Lung microvascular endothelial cell (primary cell): ENCODE measurements around the gene MTERF2. TPM values are rescaled to one million over a fixed set of nuclear protein-coding genes. Genes with fewer than 3 reads are reported as not detected.
"Not testable (repeated sequence)": the region's sequence is repeated elsewhere in the genome, so short reads cannot be mapped to it uniquely, and the experiment has no call there.

ENCODE experiments used
- DNase-seq, 2 donors: peaks; one replicate each; pipeline versions ENCODE4 v3.0.0 to v3.0.0-alpha.2; 2010; ENCODE audit warnings: low read depth in 2 of 2
- total RNA-seq: library from RNA; depleted of rRNA; stranded (reverse); fragments of >200 nt; gene quantifications from 2 replicates; pipeline ENCODE4 v1.2.1, GENCODE V29; 2014

The MTERF2 gene, protein sequence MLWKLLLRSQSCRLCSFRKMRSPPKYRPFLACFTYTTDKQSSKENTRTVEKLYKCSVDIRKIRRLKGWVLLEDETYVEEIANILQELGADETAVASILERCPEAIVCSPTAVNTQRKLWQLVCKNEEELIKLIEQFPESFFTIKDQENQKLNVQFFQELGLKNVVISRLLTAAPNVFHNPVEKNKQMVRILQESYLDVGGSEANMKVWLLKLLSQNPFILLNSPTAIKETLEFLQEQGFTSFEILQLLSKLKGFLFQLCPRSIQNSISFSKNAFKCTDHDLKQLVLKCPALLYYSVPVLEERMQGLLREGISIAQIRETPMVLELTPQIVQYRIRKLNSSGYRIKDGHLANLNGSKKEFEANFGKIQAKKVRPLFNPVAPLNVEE
- 3.9 and 6.7 TPM in 2 replicates for total RNA-seq

DNA sequence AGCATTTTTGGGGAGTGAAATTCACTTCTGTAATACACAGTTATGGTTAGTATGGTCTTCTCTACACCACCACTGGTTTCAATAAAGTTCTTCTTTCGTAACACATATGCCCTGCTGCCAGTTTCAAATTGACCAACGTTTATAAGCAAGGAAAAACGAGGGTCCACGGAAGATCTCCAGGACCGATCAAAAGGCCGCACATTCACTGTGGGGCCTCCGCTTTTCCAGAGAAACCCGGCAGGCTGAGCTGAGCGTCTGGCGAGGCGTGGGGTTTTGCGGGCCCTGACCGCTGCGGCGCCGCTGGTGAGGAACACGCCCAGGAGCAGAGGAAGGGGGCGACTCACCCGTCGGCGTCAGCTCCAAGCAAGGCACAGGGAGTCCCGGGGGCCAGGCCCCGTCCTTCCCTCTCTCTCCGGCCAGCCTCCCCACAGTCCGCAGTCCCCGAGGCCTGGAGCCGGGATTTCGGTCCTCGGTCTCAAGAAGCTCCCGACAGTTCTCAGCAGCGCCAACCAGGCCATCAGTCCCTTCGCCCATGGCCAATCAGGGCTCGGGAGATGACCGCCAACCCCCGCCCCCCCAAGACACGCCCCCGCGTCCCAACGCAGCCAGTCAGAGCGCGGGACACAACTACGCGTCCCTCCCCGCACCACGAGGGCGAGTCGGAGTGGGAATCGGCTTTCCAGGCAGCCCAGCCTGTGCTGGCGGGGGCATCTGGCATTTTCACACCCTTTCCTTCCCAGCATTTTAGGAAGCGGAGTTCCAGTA lies at the start of gene MTERF2:
TSS of gene MTERF2 (minus strand) at position 522 of the 765 bp plus-strand sequence. CDS start 8,432 bp downstream, outside the sequence.
- peak; percentile 95 to 98 for DNase-seq

- DNase-seq, result no peak
Observed at GRCh38 chr12:107035733-107036132, 48.8 kb upstream of the MTERF2 start.

- DNase-seq, result no peak
Observed at GRCh38 chr12:107033758-107034739, 47.1 kb upstream of the MTERF2 start.

DNA sequence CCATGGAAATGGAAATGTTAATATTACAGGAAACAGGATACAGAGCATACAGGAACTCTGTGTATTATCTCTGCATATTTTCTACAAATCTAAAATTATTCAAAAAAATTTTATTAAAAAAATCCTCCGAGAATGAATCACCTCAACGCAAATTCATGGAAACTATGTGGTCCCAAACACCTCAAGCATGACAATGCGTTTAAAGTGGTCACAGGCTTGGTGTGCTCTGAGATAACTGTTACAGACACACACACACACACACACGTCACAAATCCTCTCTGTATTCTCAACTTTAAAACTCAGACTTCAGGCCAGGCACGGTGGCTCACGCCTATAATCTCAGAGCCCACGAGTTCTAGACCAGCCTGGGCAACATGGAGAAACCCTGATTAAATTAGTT lies 45.3 kb upstream of the MTERF2 start:
- DNase-seq, result peak; percentile 21 to 85

GRCh38 chr12:107031061-107031460 lies 44.1 kb upstream of the MTERF2 start:
- no peak for DNase-seq

GRCh38 chr12:107029081-107029480 lies 42.1 kb upstream of the MTERF2 start:
- DNase-seq, result no peak

GRCh38 chr12:107027636-107028053 lies 40.7 kb upstream of the MTERF2 start:
- DNase-seq, result peak; percentile 91 to 96

- no peak for DNase-seq
Observed at GRCh38 chr12:107026806-107027635, 40.1 kb upstream of the MTERF2 start.

DNA sequence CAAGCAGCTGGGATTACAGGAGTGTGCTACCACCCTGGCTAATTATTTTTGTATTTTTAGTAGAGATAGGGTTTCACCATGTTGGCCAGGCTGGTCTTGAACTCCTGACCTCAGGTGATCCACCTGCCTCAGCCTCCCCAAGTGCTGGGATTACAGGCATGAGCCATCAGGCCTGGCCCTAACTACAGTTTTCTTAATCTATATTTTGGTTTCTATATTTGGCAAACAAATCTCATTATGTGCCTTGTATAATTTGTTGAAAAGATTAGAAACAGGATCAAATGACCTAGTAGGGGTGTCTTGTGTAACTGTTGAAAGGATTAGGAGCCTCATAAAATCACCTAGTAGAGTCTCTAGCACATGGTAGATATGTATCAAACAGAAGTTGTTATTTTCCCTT lies 39.4 kb upstream of the MTERF2 start:
- not testable (repeated sequence) for DNase-seq

GRCh38 chr12:107025671-107026070 lies 38.7 kb upstream of the MTERF2 start:
- no peak for DNase-seq

- DNase-seq, result no peak
Observed at GRCh38 chr12:107019546-107019945, 32.6 kb upstream of the MTERF2 start.

DNA sequence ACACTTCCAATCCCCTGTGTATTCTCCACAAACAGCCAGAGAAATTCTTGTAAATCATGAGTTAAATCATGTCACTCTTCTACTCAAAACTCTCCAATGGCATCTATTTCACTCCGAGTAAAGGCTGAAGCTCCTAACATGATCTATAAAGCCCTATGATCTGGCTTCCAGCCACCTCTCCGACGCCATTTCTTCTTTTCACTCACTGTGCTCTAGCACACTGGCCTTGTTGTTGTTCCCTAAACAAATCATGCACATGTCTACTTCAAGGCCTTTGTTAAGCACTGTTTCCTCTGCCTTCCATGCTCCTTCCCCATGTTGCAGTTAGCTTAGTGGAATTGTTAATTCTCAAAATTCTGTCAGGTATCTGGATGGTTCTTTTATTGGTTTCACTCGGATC lies 30.1 kb upstream of the MTERF2 start:
- DNase-seq, result no peak

DNA sequence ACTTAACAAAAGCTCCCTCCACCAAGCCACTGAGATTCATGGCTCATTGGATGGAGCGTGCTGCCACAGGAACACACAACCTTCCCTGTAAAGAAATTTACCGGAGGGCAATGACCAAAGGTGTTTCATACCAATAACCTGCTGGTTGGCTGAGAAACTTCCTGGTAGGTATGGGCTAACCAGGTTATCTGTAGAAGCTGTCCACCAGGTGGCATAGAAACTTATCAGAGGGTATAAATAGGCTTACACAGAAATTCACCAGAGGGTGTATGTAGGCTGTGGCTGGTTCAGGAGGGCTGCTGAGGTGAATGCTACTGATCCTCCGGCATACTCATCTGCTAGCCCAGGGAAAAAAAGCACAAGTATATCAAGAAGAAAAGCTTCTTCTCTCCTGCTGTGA lies 27.1 kb upstream of the MTERF2 start:
- peak in 1 of 2 donors; percentile 8 for DNase-seq

DNA sequence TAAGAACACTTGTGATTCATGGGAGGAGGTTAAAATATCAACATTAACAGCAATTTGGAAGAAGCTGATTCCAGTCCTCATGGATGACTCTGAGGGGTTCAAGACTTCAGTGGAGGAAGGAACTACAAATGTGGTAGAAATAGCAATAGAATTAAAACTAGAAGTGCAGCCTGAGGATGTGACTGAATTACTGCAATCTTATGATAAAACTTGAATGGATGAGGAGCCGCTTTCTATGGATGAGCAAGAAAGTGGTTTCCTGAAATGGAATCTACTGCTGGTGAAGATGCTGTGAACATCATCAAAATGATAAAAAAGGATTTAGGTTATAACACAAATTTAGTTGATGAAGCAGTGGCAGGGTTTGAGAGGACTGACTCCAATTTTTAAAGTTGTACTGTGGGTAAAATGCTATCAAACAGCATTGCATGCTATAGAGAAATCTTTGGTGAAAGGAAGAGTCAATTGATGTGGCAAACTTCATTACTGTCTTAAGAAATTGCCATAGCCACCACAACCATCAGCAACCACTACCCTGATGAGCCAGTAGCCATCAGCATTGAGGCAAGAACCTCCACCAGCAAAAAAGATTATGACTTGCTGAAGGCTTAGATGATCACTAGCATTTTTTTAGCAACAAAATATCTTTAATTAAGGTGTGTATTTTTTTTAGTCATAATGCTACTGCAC lies 25.9 kb upstream of the MTERF2 start:
- no peak for DNase-seq

GRCh38 chr12:107011519-107011918 lies 24.6 kb upstream of the MTERF2 start:
- DNase-seq, result no peak

GRCh38 chr12:107007411-107007810 lies 20.5 kb upstream of the MTERF2 start:
- no peak for DNase-seq

GRCh38 chr12:107002665-107003064 lies 15.7 kb upstream of the MTERF2 start:
- DNase-seq, result not testable (repeated sequence)

- DNase-seq, result no peak
Observed at GRCh38 chr12:106999446-106999845, 12.5 kb upstream of the MTERF2 start.

GRCh38 chr12:106997916-106998315 lies 11.0 kb upstream of the MTERF2 start:
- no peak for DNase-seq

GRCh38 chr12:106996102-106996501 lies 9.2 kb upstream of the MTERF2 start:
- not testable (repeated sequence) for DNase-seq
